Keratinocyte (primary cell): Measurements from ENCODE around the gene TUBGCP6. TPM values are rescaled to one million over a fixed set of nuclear protein-coding genes. Genes with fewer than 3 reads are reported as not detected.

ENCODE experiments used
- DNase-seq: peaks from one replicate; pipeline ENCODE4 v3.0.0-alpha.2; 2011; ENCODE audit warnings: low read depth, missing footprints, low spot score
- FAIRE-seq: peaks from 2 replicates; lab custom pipeline; 2011; peaks lifted over from hg19 to GRCh38; lab: Jason Lieb, UNC
- H2AFZ ChIP-seq: 2 replicates; pipeline ENCODE4 v1.6.0; 2012; ENCODE audit warnings: low read length, control low read depth, inconsistent platforms; ENCODE audit not compliant: control insufficient read depth
- H3K27ac ChIP-seq: 2 replicates; pipeline ENCODE4 v1.5.1; 2011; ENCODE audit warnings: low read length; ENCODE audit not compliant: control insufficient read depth, insufficient read depth
- H3K27me3 ChIP-seq: 3 replicates; pipeline ENCODE4 v1.6.0; 2011; ENCODE audit warnings: low read length; ENCODE audit not compliant: control insufficient read depth, insufficient read depth; ENCODE audit errors: extremely low read depth
- H3K36me3 ChIP-seq, 2 experiments: 2 replicates in 1 of 2; 3 replicates in 1 of 2; pipeline ENCODE4 v1.5.1; 2011; ENCODE audit warnings: low read length in 2 of 2, mild to moderate bottlenecking in 1 of 2; ENCODE audit not compliant: control insufficient read depth in 2 of 2, insufficient read depth in 2 of 2; ENCODE audit errors: extremely low read depth in 1 of 2
- H3K4me1 ChIP-seq: 3 replicates; pipeline ENCODE4 v1.5.1; 2011; ENCODE audit warnings: low read length; ENCODE audit not compliant: control insufficient read depth, insufficient read depth; ENCODE audit errors: extremely low read depth
- H3K4me2 ChIP-seq: 3 replicates; pipeline ENCODE4 v1.6.0; 2011; ENCODE audit warnings: low read depth, low read length; ENCODE audit not compliant: control insufficient read depth, insufficient read depth; ENCODE audit errors: extremely low read depth
- H3K4me3 ChIP-seq, 3 experiments: fragments of 200-600 bp in 1 of 3; sonication (generic) in 1 of 3; 2 replicates in 2 of 3; 3 replicates in 1 of 3; pipeline ENCODE4 v1.5.1; 2011 to 2016; ENCODE audit warnings: low read length in 3 of 3, mild to moderate bottlenecking in 3 of 3, control low read depth in 2 of 3, inconsistent platforms in 1 of 3, low read depth in 1 of 3, mixed read lengths in 1 of 3, mixed run types in 1 of 3, moderate library complexity in 1 of 3; ENCODE audit not compliant: control insufficient read depth in 2 of 3, insufficient read depth in 2 of 3; ENCODE audit errors: extremely low read depth in 1 of 3
- H3K79me2 ChIP-seq: 2 replicates; pipeline ENCODE4 v1.6.0; 2012; ENCODE audit warnings: low read length; ENCODE audit not compliant: control insufficient read depth, insufficient read depth
- H3K9ac ChIP-seq: 3 replicates; pipeline ENCODE4 v1.6.0; 2011; ENCODE audit warnings: low read length; ENCODE audit not compliant: control insufficient read depth, insufficient read depth; ENCODE audit errors: extremely low read depth
- H3K9me1 ChIP-seq: 3 replicates; pipeline ENCODE4 v1.6.0; 2011; ENCODE audit warnings: low read length; ENCODE audit not compliant: control insufficient read depth, insufficient read depth; ENCODE audit errors: extremely low read depth
- H3K9me3 ChIP-seq: 2 replicates; pipeline ENCODE4 v1.5.1; 2012; ENCODE audit warnings: low read depth, low read length; ENCODE audit not compliant: control insufficient read depth
- H4K20me1 ChIP-seq: 3 replicates; pipeline ENCODE4 v1.6.0; 2011; ENCODE audit warnings: low read length; ENCODE audit not compliant: control insufficient read depth, insufficient read depth; ENCODE audit errors: extremely low read depth
- CTCF ChIP-seq, 3 experiments: IDR thresholded peaks in 1 of 3; conservative IDR thresholded peaks in 1 of 3; optimal IDR thresholded peaks in 1 of 3; 2 replicates in 2 of 3; 3 replicates in 1 of 3; pipeline versions ENCODE3 to v1.5.1; 2011; ENCODE audit warnings: low read length in 3 of 3, mild to moderate bottlenecking in 3 of 3, moderate library complexity in 2 of 3, control low read depth in 1 of 3, inconsistent platforms in 1 of 3; ENCODE audit not compliant: insufficient read depth in 2 of 3; ENCODE audit errors: extremely low read depth in 1 of 3
- EZH2 ChIP-seq: IDR thresholded peaks from one replicate; pipeline ENCODE4 v1.6.1; 2012; ENCODE audit warnings: inconsistent platforms, mild to moderate bottlenecking, low read length, moderate library complexity
- dilution Hi-C: fragments of 300-500 bp; cut with MboI; formaldehyde crosslinking; loops from one replicate; pipeline ENCODE4 v1.7.0; 2020; ENCODE audit warnings: low sequenced_read_pairs; ENCODE audit not compliant: extremely low pct_ligation_motif_present
- polyA plus RNA-seq, 5 experiments: library from polyadenylated mRNA; depleted of rRNA in 3 of 5; stranded (reverse) in 3 of 5; stranded (forward) in 1 of 5; unstranded in 1 of 5; fragments of >200 nt; gene quantifications; 1 replicate in 1 of 5; 2 replicates in 3 of 5; 3 replicates in 1 of 5; pipeline versions ENCODE4 v1.2.1 to v1.2.3, GENCODE V29; 2011 to 2012; ENCODE audit warnings: missing spikeins in 2 of 5, low read depth in 1 of 5, low replicate concordance in 1 of 5

TUBGCP6 gene
- polyA plus RNA-seq, 1 donor (not counting 4 experiments of a cell fraction or from before 2014, with no cell fraction given), result 10.1 TPM

GRCh38 chr22:50242406-50242949 is 2.3 kb downstream of the TUBGCP6 start:
- H3K4me1 ChIP-seq, result peaks cover 20% of the 10 kb centered on the region
- DNase-seq (no peak), FAIRE-seq (no peak)
- H3K9me1 ChIP-seq, result no peaks in the 10 kb centered on the region
- H3K9me3 ChIP-seq, result no peaks in the 10 kb centered on the region
- H3K4me2 ChIP-seq, result peak overlapping the region; percentile 88
- H3K9ac ChIP-seq, result peak overlapping the region; percentile 34
- peaks cover 67% of the 10 kb centered on the region for H3K79me2 ChIP-seq
- no peaks in the 10 kb centered on the region for H3K27me3 ChIP-seq
- peaks cover 7% of the 10 kb centered on the region for H4K20me1 ChIP-seq
- H3K36me3 ChIP-seq, result peaks cover 11 to 15% of the 10 kb centered on the region in 2 experiments
- H3K27ac ChIP-seq, result no peak overlapping the region
- TF ChIP-seq CTCF (optimal IDR thresholded peaks at IDR 0.05 in 1 of 3, IDR thresholded peaks at IDR 0.05 in 1 of 3, conservative IDR thresholded peaks at IDR 0.05 in 1 of 3; ENCODE audit: extremely low read depth in 1 of 3, insufficient read depth in 2 of 3, low read length in 3 of 3) (no peak), EZH2 (no peak)
- peak overlapping the region; percentile 69 to 95 (median 84) for H3K4me3 ChIP-seq
- no peak overlapping the region for H2AFZ ChIP-seq
- dilution Hi-C loops, result no loop called here

DNA sequence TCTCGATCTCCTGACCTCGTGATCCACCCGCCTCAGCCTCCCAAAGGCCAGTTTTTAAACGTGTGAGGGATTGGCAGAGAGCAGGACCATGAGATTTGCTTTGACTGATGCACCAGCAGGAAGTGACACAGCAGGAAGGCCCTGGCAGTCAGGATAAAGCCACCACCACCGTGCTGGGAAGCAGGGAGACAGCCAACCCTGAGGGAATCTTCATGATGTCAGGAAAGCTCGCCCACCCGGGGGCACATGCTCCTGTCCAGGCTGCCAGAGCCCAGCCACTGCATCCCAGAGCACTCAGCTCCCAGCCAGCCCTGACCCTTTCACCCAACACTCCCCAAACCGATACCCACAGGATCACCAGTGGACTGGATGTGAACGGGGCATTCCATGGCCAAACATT is 6.1 kb downstream of the TUBGCP6 start:
- peaks cover 73% of the 10 kb centered on the region for H3K79me2 ChIP-seq
- H3K27me3 ChIP-seq, result no peaks in the 10 kb centered on the region
- H3K4me1 ChIP-seq, result peaks cover 14% of the 10 kb centered on the region
- no peaks in the 10 kb centered on the region for H3K9me1 ChIP-seq
- no peak overlapping the region for H3K4me2 ChIP-seq
- peaks cover 14% of the 10 kb centered on the region for H4K20me1 ChIP-seq
- H3K9ac ChIP-seq, result no peak overlapping the region
- no peak overlapping the region for H3K4me3 ChIP-seq
- dilution Hi-C loops, result no loop called here
- H3K9me3 ChIP-seq, result peaks cover 2% of the 10 kb centered on the region
- no peak for DNase-seq
- FAIRE-seq, result no peak
- TF ChIP-seq EZH2 (no peak), CTCF (optimal IDR thresholded peaks at IDR 0.05 in 1 of 3, IDR thresholded peaks at IDR 0.05 in 1 of 3, conservative IDR thresholded peaks at IDR 0.05 in 1 of 3; ENCODE audit: extremely low read depth in 1 of 3, insufficient read depth in 2 of 3, low read length in 3 of 3) (no peak)
- H2AFZ ChIP-seq, result no peak overlapping the region
- no peak overlapping the region for H3K27ac ChIP-seq
- H3K36me3 ChIP-seq, result peaks cover 5 to 16% of the 10 kb centered on the region in 2 experiments
